ENCODE measurements around the gene TEX2.

Gene TEX2

GRCh38 chr17:64145375-64145750, 117.7 kb downstream of the TEX2 start:
- DNase-seq, result no peak
- no peaks in the 10 kb centered on the region for H3K27me3 ChIP-seq
- no peaks in the 10 kb centered on the region for H3K9me3 ChIP-seq
- peak overlapping the region; percentile 89 for H3K4me3 ChIP-seq (ENCODE audit: low read depth, low read length)
- peaks cover 14% of the 10 kb centered on the region for H3K4me1 ChIP-seq
- no peak for TF ChIP-seq CTCF (IDR thresholded peaks at IDR 0.05; ENCODE audit: low read depth, low read length)
- peaks cover 33% of the 10 kb centered on the region for H3K36me3 ChIP-seq

- no peak for DNase-seq
- Histone ChIP-seq H3K9me3 (no peaks in the 10 kb centered on the region), H3K4me3 (ENCODE audit: low read depth, low read length) (no peak overlapping the region), H3K27me3 (no peaks in the 10 kb centered on the region), H3K36me3 (no peaks in the 10 kb centered on the region), H3K4me1 (no peaks in the 10 kb centered on the region)
- no peak for TF ChIP-seq CTCF (IDR thresholded peaks at IDR 0.05; ENCODE audit: low read depth, low read length)
Measured at GRCh38 chr17:64139542-64139941, 123.5 kb downstream of the TEX2 start.

DNA sequence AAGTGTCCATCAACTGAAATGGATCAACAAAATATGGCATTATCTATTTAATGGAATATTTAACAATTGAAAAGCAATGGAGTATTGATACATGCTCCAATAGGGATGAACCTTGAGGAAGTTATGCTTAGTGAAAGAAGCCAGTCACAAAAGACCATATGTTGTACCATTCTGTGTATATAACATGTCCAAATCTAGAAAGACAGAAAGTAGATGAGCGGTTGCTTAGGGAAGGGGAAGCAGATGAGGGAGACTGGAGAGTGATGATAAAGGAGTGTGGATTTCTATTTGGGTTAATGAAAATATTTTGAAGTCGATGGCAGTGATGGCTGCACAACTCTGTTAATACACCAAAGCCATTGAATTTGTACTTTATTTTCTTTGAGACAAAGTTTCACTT, 124.6 kb downstream of the TEX2 start:
- no peak for TF ChIP-seq CTCF (IDR thresholded peaks at IDR 0.05; ENCODE audit: low read depth, low read length)
- H3K27me3 ChIP-seq, result no peaks in the 10 kb centered on the region
- H3K9me3 ChIP-seq, result no peaks in the 10 kb centered on the region
- no peaks in the 10 kb centered on the region for H3K36me3 ChIP-seq
- H3K4me3 ChIP-seq (ENCODE audit: low read depth, low read length), result no peak overlapping the region
- no peaks in the 10 kb centered on the region for H3K4me1 ChIP-seq
- no peak for DNase-seq

- Histone ChIP-seq H3K27me3 (no peaks in the 10 kb centered on the region), H3K4me1 (no peaks in the 10 kb centered on the region), H3K9me3 (no peaks in the 10 kb centered on the region), H3K4me3 (ENCODE audit: low read depth, low read length) (no peak overlapping the region), H3K36me3 (no peaks in the 10 kb centered on the region)
- no peak for DNase-seq
- no peak for TF ChIP-seq CTCF (IDR thresholded peaks at IDR 0.05; ENCODE audit: low read depth, low read length)
Measured at GRCh38 chr17:64135000-64135399, 128.1 kb downstream of the TEX2 start.

GRCh38 chr17:64134216-64134970, 128.7 kb downstream of the TEX2 start:
- H3K27me3 ChIP-seq, result no peaks in the 10 kb centered on the region
- DNase-seq, result no peak

More at GRCh38 chr17:64134216-64134970, 128.7 kb downstream of the TEX2 start:
- Histone ChIP-seq H3K4me3 (ENCODE audit: low read depth, low read length) (no peak overlapping the region), H3K4me1 (no peaks in the 10 kb centered on the region), H3K36me3 (no peaks in the 10 kb centered on the region), H3K9me3 (no peaks in the 10 kb centered on the region)
- TF ChIP-seq CTCF (IDR thresholded peaks at IDR 0.05; ENCODE audit: low read depth, low read length), result no peak
